GM12878 (cell line): Measurements from ENCODE around the gene KCNMB2. TPM values are rescaled to one million over a fixed set of nuclear protein-coding genes. Genes with fewer than 3 reads are reported as not detected.

Experiments
- ATAC-seq: fragments of 200-7000 bp; cut with Tn5 transposase; 3 replicates; pipeline ENCODE4 v1.9.1; 2020; ENCODE audit warnings: mild to moderate bottlenecking, moderate library complexity
- BruUV-seq: library from RNA; stranded (reverse); fragments of 400-500 nt; replicated peaks from 2 replicates; lab custom pipeline; 2021; lab: Mats Ljungman, UMichigan
- CTCF ChIA-PET: fragments of 300-600 bp; sonication (Branson Sonifier 250); formaldehyde crosslinking; extraction: SDS; loops from one replicate; lab custom pipeline; 2021; ENCODE audit warnings: inconsistent platforms; lab: Yijun Ruan, JAX
- POLR2A ChIA-PET: fragments of 350-600 bp; formaldehyde crosslinking; extraction: SDS; loops from one replicate; lab custom pipeline; 2021; ENCODE audit warnings: inconsistent platforms; lab: Charles Lee
- RAD21 ChIA-PET: fragments of 300-600 bp; sonication (Branson Sonifier 250); formaldehyde crosslinking; loops from one replicate; lab custom pipeline; 2023; ENCODE audit warnings: antibody characterized with exemption; ENCODE audit not compliant: unreplicated experiment; lab: Charles Lee
- SMC1A ChIA-PET: fragments of 300-600 bp; sonication (Branson Sonifier 250); formaldehyde crosslinking; loops from one replicate; lab custom pipeline; 2023; ENCODE audit not compliant: unreplicated experiment, uncharacterized antibody; lab: Charles Lee
- DNase-seq: peaks from one replicate; pipeline ENCODE4 v3.0.0-alpha.2; 2011; ENCODE audit warnings: low read depth, low spot score
- FAIRE-seq: peaks from 3 replicates; lab custom pipeline; 2011; peaks lifted over from hg19 to GRCh38; lab: Jason Lieb, UNC
- H2AFZ ChIP-seq: 2 replicates; pipeline ENCODE4 v1.6.0; 2011; ENCODE audit warnings: low read depth, low read length, control low read depth; ENCODE audit not compliant: control insufficient read depth
- H3K27ac ChIP-seq: 2 replicates; pipeline ENCODE4 v1.5.1; 2011; ENCODE audit warnings: control low read depth; ENCODE audit not compliant: control insufficient read depth, insufficient read depth
- H3K27me3 ChIP-seq, 2 experiments: replicated peaks in 1 of 2; 2 replicates each; pipeline versions ENCODE4 v1.6.0 to v1.6.1; 2011; ENCODE audit warnings: low read length in 1 of 2; ENCODE audit not compliant: control insufficient read depth in 2 of 2, insufficient read depth in 2 of 2
- H3K36me3 ChIP-seq, 2 experiments: 2 replicates each; pipeline ENCODE4 v1.5.1; 2011; ENCODE audit warnings: low read length in 1 of 2; ENCODE audit not compliant: control insufficient read depth in 2 of 2, insufficient read depth in 2 of 2
- H3K4me1 ChIP-seq: 2 replicates; pipeline ENCODE4 v1.6.1; 2011; ENCODE audit warnings: mild to moderate bottlenecking, low read length, moderate library complexity, mixed read lengths; ENCODE audit not compliant: control insufficient read depth, insufficient read depth
- H3K4me2 ChIP-seq: 2 replicates; pipeline ENCODE4 v1.6.0; 2011; ENCODE audit warnings: control low read depth; ENCODE audit not compliant: control insufficient read depth, insufficient read depth
- H3K4me3 ChIP-seq: fragments of 200-600 bp; sonication (generic); 2 replicates; pipeline ENCODE4 v1.5.1; 2016
- H3K79me2 ChIP-seq: 2 replicates; pipeline ENCODE4 v1.6.0; 2011; ENCODE audit warnings: low read length; ENCODE audit not compliant: control insufficient read depth, insufficient read depth
- H3K9ac ChIP-seq: 2 replicates; pipeline ENCODE4 v1.8.0; 2011; ENCODE audit warnings: low read length, control low read depth, mixed read lengths; ENCODE audit not compliant: control insufficient read depth, insufficient read depth
- H3K9me3 ChIP-seq: replicated peaks from 3 replicates; pipeline ENCODE4 v1.5.1; 2011; ENCODE audit warnings: mild to moderate bottlenecking, low read length; ENCODE audit not compliant: control insufficient read depth, insufficient read depth
- H4K20me1 ChIP-seq: 2 replicates; pipeline ENCODE4 v1.6.0; 2011; ENCODE audit not compliant: control insufficient read depth, insufficient read depth
- ATF7 ChIP-seq: fragments of 450-650 bp; IDR thresholded peaks from 2 replicates; pipeline ENCODE4 v1.6.1; 2016; ENCODE audit warnings: low read depth, mild to moderate bottlenecking
- CBFB ChIP-seq: IDR thresholded peaks from 2 replicates; pipeline ENCODE4 v1.6.1; 2016; ENCODE audit warnings: antibody characterized with exemption, low read depth
- FOXK2 ChIP-seq: fragments of 450-650 bp; IDR thresholded peaks from 2 replicates; pipeline ENCODE4 v1.6.1; 2017; ENCODE audit warnings: mild to moderate bottlenecking, moderate library complexity
- FOXM1 ChIP-seq: IDR thresholded peaks from 2 replicates; pipeline ENCODE4 v1.6.1; 2012; ENCODE audit warnings: low read depth, mild to moderate bottlenecking, inconsistent platforms, low read length, moderate library complexity
- GABPA ChIP-seq: IDR thresholded peaks from 2 replicates; pipeline ENCODE4 v1.6.1; 2014; ENCODE audit warnings: antibody characterized with exemption, low read depth, mild to moderate bottlenecking, inconsistent platforms
- MLLT1 ChIP-seq: fragments of 450-650 bp; IDR thresholded peaks from 2 replicates; pipeline ENCODE4 v1.6.1; 2016; ENCODE audit warnings: mild to moderate bottlenecking
- MTA2 ChIP-seq: fragments of 450-650 bp; IDR thresholded peaks from 2 replicates; pipeline ENCODE4 v1.6.1; 2016; ENCODE audit warnings: low read depth, mild to moderate bottlenecking, moderate library complexity
- MYB ChIP-seq: fragments of 150-350 bp; IDR thresholded peaks from 2 replicates; pipeline ENCODE4 v1.6.1; 2014; ENCODE audit warnings: mild to moderate bottlenecking, low read depth, low read length, borderline replicate concordance
- SMC3 ChIP-seq: IDR thresholded peaks from 2 replicates; pipeline ENCODE4 v1.6.1; 2011; ENCODE audit warnings: low read length, improper control_type of control experiment, borderline replicate concordance
- ZBTB40 ChIP-seq: fragments of 450-650 bp; IDR thresholded peaks from 2 replicates; pipeline ENCODE4 v1.6.1; 2016; ENCODE audit warnings: mild to moderate bottlenecking, moderate library complexity, borderline replicate concordance
- WGBS: methylation state at CpG from one replicate; pipeline ENCODE4 v1.1.6; 2016; ENCODE audit warnings: low lambda C conversion rate; ENCODE audit not compliant: insufficient replicate concordance, insufficient coverage; ENCODE audit errors: missing lambda C conversion rate; 5-methylcytosine and 5-hydroxymethylcytosine counted together
- in situ Hi-C: fragments of 300-500 bp; cut with MboI; formaldehyde crosslinking; loops from 9 replicates; pipeline ENCODE4 v1.14.3; 2018; ENCODE audit warnings: mixed read lengths
- intact Hi-C: fragments of 100-400 bp; cut with micrococcal nuclease; formaldehyde crosslinking; loops from one replicate; pipeline ENCODE4 v1.14.2; 2022; ENCODE audit not compliant: unreplicated experiment
- polyA plus RNA-seq, 11 experiments: library from polyadenylated mRNA; depleted of rRNA in 4 of 11; unstranded in 6 of 11; stranded (reverse) in 5 of 11; fragments of >200 nt; fragmentation: Nextera tagmentation in 4 of 11; fragmentation: Illumina TruSeq in 1 of 11; extraction: Ambion mirVana in 4 of 11; extraction: Trizol in 1 of 11; gene quantifications; 1 replicate in 1 of 11; 2 replicates in 10 of 11; pipeline versions ENCODE4 v1.2.1 to v1.2.3, GENCODE V29; 2011 to 2016; ENCODE audit warnings: inconsistent platforms in 2 of 11, missing spikeins in 2 of 11, low read depth in 1 of 11
- total RNA-seq, 4 experiments: library from RNA; depleted of rRNA in 3 of 4; stranded (reverse); fragments of >200 nt in 3 of 4; fragmentation: Illumina TruSeq in 1 of 4; extraction: Trizol in 1 of 4; gene quantifications; 2 replicates each; pipeline versions ENCODE4 v1.2.1 to v1.2.3, GENCODE V29; 2013 to 2021

KCNMB2 gene
- total and polyA plus RNA-seq, 10 of the 15 experiments (the other 5 are each of a cell fraction or from before 2014, with no cell fraction given): 0.22 to 18.8 (median 11.0) TPM

- no peak for TF ChIP-seq ZBTB40
- TF ChIP-seq SMC3: no peak
- no peak for TF ChIP-seq ATF7
- no peak for TF ChIP-seq MLLT1
- TF ChIP-seq MYB: no peak
Measured at GRCh38 chr3:178771511-178771910, 235.3 kb downstream of the KCNMB2 start (continued).

- ChIA-PET SMC1A (interaction anchor here (2.1 kb wide), 1 partner anchor 13 kb away, joined by 4 read pairs; no protein-coding TSS in a partner anchor), RAD21 (no interaction called here), CTCF (no interaction called here), POLR2A (no interaction called here)
- H3K27ac ChIP-seq: no peak overlapping the region
- H2AFZ ChIP-seq: no peak overlapping the region
- intact Hi-C loops: no loop called here
- peaks cover 4% of the 10 kb centered on the region for H3K4me1 ChIP-seq
- DNase-seq (no peak), FAIRE-seq (no peak), ATAC-seq (no peak)
- 75% methylated on average over 4 of the region's 4 CpGs for WGBS
- BruUV-seq: no TSS peak
- in situ Hi-C loops: no loop called here
- H3K27me3 ChIP-seq: no peaks in the 10 kb centered on the region
- TF ChIP-seq FOXK2 (no peak), MTA2 (peak; percentile 71), FOXM1 (no peak), CBFB (no peak), GABPA (no peak)
- H3K79me2 ChIP-seq: no peaks in the 10 kb centered on the region
- no peak overlapping the region for H3K9ac ChIP-seq
- H3K4me3 ChIP-seq: no peak overlapping the region
- no peak overlapping the region for H3K4me2 ChIP-seq
- no peaks in the 10 kb centered on the region for H3K36me3 ChIP-seq
- H4K20me1 ChIP-seq: no peaks in the 10 kb centered on the region
- H3K9me3 ChIP-seq: peaks cover 5% of the 10 kb centered on the region; the same call in 2 of the 3 replicates
Measured at GRCh38 chr3:178772746-178773145, 236.5 kb downstream of the KCNMB2 start.
